Skeletal muscle cell (primary cell): ENCODE results near the gene UNC5C.

Experiments
- DNase-seq: peaks from one replicate; pipeline ENCODE4 v3.0.0-alpha.2; 2010; ENCODE audit warnings: low read depth
- H3K4me3 ChIP-seq: 2 replicates; pipeline ENCODE4 v1.5.1; 2011; ENCODE audit warnings: low read depth, mild to moderate bottlenecking, control low read depth, low read length, moderate library complexity

The UNC5C gene

GRCh38 chr4:95250544-95251137, 298.1 kb downstream of the UNC5C start:
- H3K4me3 ChIP-seq: no peak overlapping the region
- DNase-seq: no peak

- H3K4me3 ChIP-seq: no peak overlapping the region
- DNase-seq: no peak
Observed at GRCh38 chr4:95249426-95250021, 299.2 kb downstream of the UNC5C start.

GRCh38 chr4:95248720-95249425, 299.9 kb downstream of the UNC5C start:
- no peak for DNase-seq
- H3K4me3 ChIP-seq: no peak overlapping the region

- DNase-seq: no peak
- H3K4me3 ChIP-seq: no peak overlapping the region
Observed at GRCh38 chr4:95243892-95244291, 304.9 kb downstream of the UNC5C start.

- no peak overlapping the region for H3K4me3 ChIP-seq
- DNase-seq: no peak
Observed at GRCh38 chr4:95238554-95238953, 310.2 kb downstream of the UNC5C start.

- no peak for DNase-seq
- no peak overlapping the region for H3K4me3 ChIP-seq
Observed at GRCh38 chr4:95232358-95233156, 316.2 kb downstream of the UNC5C start.

GRCh38 chr4:95231681-95232080, 317.1 kb downstream of the UNC5C start:
- no peak overlapping the region for H3K4me3 ChIP-seq

GRCh38 chr4:95225849-95226248, 322.9 kb downstream of the UNC5C start:
- no peak for DNase-seq
- H3K4me3 ChIP-seq: no peak overlapping the region

More at GRCh38 chr4:95231681-95232080, 317.1 kb downstream of the UNC5C start:
- no peak for DNase-seq

GRCh38 chr4:95224402-95224801, 324.4 kb downstream of the UNC5C start:
- DNase-seq: no peak
- no peak overlapping the region for H3K4me3 ChIP-seq

- DNase-seq: no peak
- no peak overlapping the region for H3K4me3 ChIP-seq
Observed at GRCh38 chr4:95220205-95221175, 328.3 kb downstream of the UNC5C start.

- no peak overlapping the region for H3K4me3 ChIP-seq
- peak; percentile 64 for DNase-seq
Observed at GRCh38 chr4:95219109-95219508, 329.7 kb downstream of the UNC5C start.

- H3K4me3 ChIP-seq: no peak overlapping the region
- peak; percentile 20 for DNase-seq
Observed at GRCh38 chr4:95217197-95217596, 331.6 kb downstream of the UNC5C start.

GRCh38 chr4:95216636-95217035, 332.1 kb downstream of the UNC5C start:
- no peak overlapping the region for H3K4me3 ChIP-seq
- DNase-seq: no peak

GRCh38 chr4:95215991-95216605, 332.7 kb downstream of the UNC5C start:
- H3K4me3 ChIP-seq: no peak overlapping the region
- peak; percentile 37 for DNase-seq

GRCh38 chr4:95215043-95215442, 333.7 kb downstream of the UNC5C start:
- DNase-seq: no peak
- H3K4me3 ChIP-seq: no peak overlapping the region

GRCh38 chr4:95214408-95214807, 334.4 kb downstream of the UNC5C start:
- no peak overlapping the region for H3K4me3 ChIP-seq
- DNase-seq: no peak

GRCh38 chr4:95213366-95213765, 335.4 kb downstream of the UNC5C start:
- no peak overlapping the region for H3K4me3 ChIP-seq
- no peak for DNase-seq

GRCh38 chr4:95212692-95213091, 336.1 kb downstream of the UNC5C start:
- no peak for DNase-seq
- H3K4me3 ChIP-seq: no peak overlapping the region

- no peak for DNase-seq
- H3K4me3 ChIP-seq: no peak overlapping the region
Observed at GRCh38 chr4:95209927-95210326, 338.8 kb downstream of the UNC5C start.
